HEK293 (cell line): Measurements from ENCODE around the gene CENPO.

Source experiments
- CTCF ChIA-PET: fragments of 350-600 bp; formaldehyde crosslinking; extraction: SDS; loops from one replicate; lab custom pipeline; 2021; ENCODE audit warnings: antibody characterized with exemption; lab: Yijun Ruan, JAX
- POLR2A ChIA-PET: fragments of 300-600 bp; formaldehyde crosslinking; extraction: SDS; loops from one replicate; lab custom pipeline; 2020; ENCODE audit warnings: antibody characterized with exemption, inconsistent platforms; lab: Yijun Ruan, JAX
- H3K27ac ChIP-seq: fragments of 200-500 bp; sonication (Bioruptor generic); 2 replicates; pipeline ENCODE4 v1.5.1; 2014; ENCODE audit warnings: low read depth, low read length, control low read depth, inconsistent platforms; ENCODE audit errors: extremely low read depth
- H3K36me3 ChIP-seq, 2 experiments: fragments of 200-500 bp in 1 of 2; sonication (Bioruptor generic) in 1 of 2; 1 replicate in 1 of 2; 2 replicates in 1 of 2; pipeline ENCODE4 v1.5.1; 2014 to 2017; ENCODE audit warnings: inconsistent platforms in 2 of 2, low read length in 2 of 2; ENCODE audit not compliant: control insufficient read depth in 2 of 2, insufficient read depth in 1 of 2
- H3K4me1 ChIP-seq: fragments of 200-500 bp; sonication (Bioruptor generic); 2 replicates; pipeline ENCODE4 v1.5.1; 2014; ENCODE audit warnings: mild to moderate bottlenecking, low read length, inconsistent platforms; ENCODE audit not compliant: control insufficient read depth, insufficient read depth
- H3K4me3 ChIP-seq: 2 replicates; pipeline ENCODE4 v1.5.1; 2011; ENCODE audit warnings: low read depth, mild to moderate bottlenecking, control low read depth, low read length, moderate library complexity
- H3K9me3 ChIP-seq: fragments of 200-500 bp; sonication (Bioruptor generic); 2 replicates; pipeline ENCODE4 v1.5.1; 2014; ENCODE audit warnings: low read depth, low read length, inconsistent platforms; ENCODE audit not compliant: control insufficient read depth, insufficient read depth
- HOXD13 ChIP-seq: sonication (generic); formaldehyde crosslinking; IDR thresholded peaks from 2 replicates; pipeline ENCODE4 v1.8.0; 2022; ENCODE audit warnings: missing genetic modification reagents, borderline replicate concordance
- ZBTB1 ChIP-seq: fragments of 450-650 bp; formaldehyde crosslinking; IDR thresholded peaks from 2 replicates; pipeline ENCODE4 v1.5.1; 2016; ENCODE audit warnings: missing biosample characterization, missing genetic modification characterization
- ZFP37 ChIP-seq: fragments of 450-650 bp; formaldehyde crosslinking; IDR thresholded peaks from 2 replicates; pipeline ENCODE4 v1.5.1; 2016; ENCODE audit warnings: missing biosample characterization, missing genetic modification characterization
- ZFP69B ChIP-seq: fragments of 450-650 bp; formaldehyde crosslinking; IDR thresholded peaks from 2 replicates; pipeline ENCODE4 v1.5.1; 2016; ENCODE audit warnings: missing biosample characterization, missing genetic modification characterization
- ZNF114 ChIP-seq: fragments of 450-650 bp; formaldehyde crosslinking; IDR thresholded peaks from 2 replicates; pipeline ENCODE4 v1.5.0; 2017; ENCODE audit warnings: missing biosample characterization, missing genetic modification characterization
- ZNF416 ChIP-seq: fragments of 450-650 bp; formaldehyde crosslinking; IDR thresholded peaks from 2 replicates; pipeline ENCODE4 v1.5.1; 2016; ENCODE audit warnings: missing biosample characterization, missing genetic modification characterization
- ZNF48 ChIP-seq: fragments of 450-650 bp; formaldehyde crosslinking; IDR thresholded peaks from 2 replicates; pipeline ENCODE4 v1.5.1; 2016; ENCODE audit warnings: missing biosample characterization, missing genetic modification characterization
- ZNF654 ChIP-seq: fragments of 450-650 bp; formaldehyde crosslinking; IDR thresholded peaks from 2 replicates; pipeline ENCODE4 v1.5.1; 2016; ENCODE audit warnings: low read depth, missing biosample characterization, missing genetic modification characterization
- ZNF830 ChIP-seq: fragments of 450-650 bp; IDR thresholded peaks from 2 replicates; pipeline ENCODE4 v1.5.0; 2018; ENCODE audit warnings: missing biosample characterization, missing genetic modification characterization, low read depth, mild to moderate bottlenecking, moderate library complexity
- TF ChIP-seq, protein P1 (sequence below): fragments of 450-650 bp; formaldehyde crosslinking; IDR thresholded peaks from 2 replicates; pipeline ENCODE4 v1.5.1; 2016; ENCODE audit warnings: missing biosample characterization, missing genetic modification characterization, low read depth
- TF ChIP-seq, protein P2 (sequence below): fragments of 450-650 bp; formaldehyde crosslinking; IDR thresholded peaks from 2 replicates; pipeline ENCODE4 v1.5.1; 2016; ENCODE audit warnings: missing biosample characterization, missing genetic modification characterization
- TF ChIP-seq, protein P3 (sequence below): fragments of 450-650 bp; formaldehyde crosslinking; IDR thresholded peaks from 2 replicates; pipeline ENCODE4 v1.5.1; 2017; ENCODE audit warnings: missing biosample characterization, missing genetic modification characterization
- TF ChIP-seq, protein P4 (sequence below): fragments of 450-650 bp; formaldehyde crosslinking; IDR thresholded peaks from 2 replicates; pipeline ENCODE4 v1.5.1; 2017; ENCODE audit warnings: missing biosample characterization, missing genetic modification characterization
- TF ChIP-seq, protein P5 (sequence below): fragments of 450-650 bp; formaldehyde crosslinking; IDR thresholded peaks from 2 replicates; pipeline ENCODE4 v1.5.1; 2016; ENCODE audit warnings: missing biosample characterization, missing genetic modification characterization
- TF ChIP-seq, protein P6 (sequence below): fragments of 450-650 bp; formaldehyde crosslinking; IDR thresholded peaks from 2 replicates; pipeline ENCODE4 v1.5.1; 2016; ENCODE audit warnings: missing biosample characterization, missing genetic modification characterization

Gene CENPO

DNA sequence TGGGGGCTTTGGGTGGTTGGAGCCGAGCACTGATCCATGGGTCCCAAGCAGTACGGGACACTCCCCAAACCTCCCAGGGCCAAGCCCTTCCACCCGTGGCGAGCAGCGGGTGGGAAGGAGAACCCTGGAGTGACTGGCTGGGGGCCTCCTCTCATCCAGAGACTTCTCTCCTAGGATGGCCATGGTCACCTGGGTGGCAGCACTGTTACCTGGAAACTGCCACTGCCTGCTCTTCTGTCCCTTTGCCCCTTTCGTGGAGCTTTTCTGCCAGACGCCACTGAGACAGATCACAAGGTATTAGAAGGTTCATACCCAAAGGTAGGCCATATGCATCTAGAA is 26.9 kb downstream of the CENPO start:
- peaks cover 26 to 96% of the 10 kb centered on the region in 2 experiments for H3K36me3 ChIP-seq
- H3K9me3 ChIP-seq = no peaks in the 10 kb centered on the region
- H3K4me1 ChIP-seq = no peaks in the 10 kb centered on the region
- POLR2A ChIA-PET = no interaction called here
- H3K4me3 ChIP-seq = no peak overlapping the region
- no peak for TF ChIP-seq ZFP37 (tag by site-specific recombination)
- TF ChIP-seq, protein P1, sequence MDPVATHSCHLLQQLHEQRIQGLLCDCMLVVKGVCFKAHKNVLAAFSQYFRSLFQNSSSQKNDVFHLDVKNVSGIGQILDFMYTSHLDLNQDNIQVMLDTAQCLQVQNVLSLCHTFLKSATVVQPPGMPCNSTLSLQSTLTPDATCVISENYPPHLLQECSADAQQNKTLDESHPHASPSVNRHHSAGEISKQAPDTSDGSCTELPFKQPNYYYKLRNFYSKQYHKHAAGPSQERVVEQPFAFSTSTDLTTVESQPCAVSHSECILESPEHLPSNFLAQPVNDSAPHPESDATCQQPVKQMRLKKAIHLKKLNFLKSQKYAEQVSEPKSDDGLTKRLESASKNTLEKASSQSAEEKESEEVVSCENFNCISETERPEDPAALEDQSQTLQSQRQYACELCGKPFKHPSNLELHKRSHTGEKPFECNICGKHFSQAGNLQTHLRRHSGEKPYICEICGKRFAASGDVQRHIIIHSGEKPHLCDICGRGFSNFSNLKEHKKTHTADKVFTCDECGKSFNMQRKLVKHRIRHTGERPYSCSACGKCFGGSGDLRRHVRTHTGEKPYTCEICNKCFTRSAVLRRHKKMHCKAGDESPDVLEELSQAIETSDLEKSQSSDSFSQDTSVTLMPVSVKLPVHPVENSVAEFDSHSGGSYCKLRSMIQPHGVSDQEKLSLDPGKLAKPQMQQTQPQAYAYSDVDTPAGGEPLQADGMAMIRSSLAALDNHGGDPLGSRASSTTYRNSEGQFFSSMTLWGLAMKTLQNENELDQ (tag by site-specific recombination) = no peak
- no peak for TF ChIP-seq ZNF114 (tag by site-specific recombination)
- TF ChIP-seq ZBTB1 (tag by site-specific recombination) = no peak
- no peak for TF ChIP-seq ZNF654 (tag by site-specific recombination)
- TF ChIP-seq, protein P2, sequence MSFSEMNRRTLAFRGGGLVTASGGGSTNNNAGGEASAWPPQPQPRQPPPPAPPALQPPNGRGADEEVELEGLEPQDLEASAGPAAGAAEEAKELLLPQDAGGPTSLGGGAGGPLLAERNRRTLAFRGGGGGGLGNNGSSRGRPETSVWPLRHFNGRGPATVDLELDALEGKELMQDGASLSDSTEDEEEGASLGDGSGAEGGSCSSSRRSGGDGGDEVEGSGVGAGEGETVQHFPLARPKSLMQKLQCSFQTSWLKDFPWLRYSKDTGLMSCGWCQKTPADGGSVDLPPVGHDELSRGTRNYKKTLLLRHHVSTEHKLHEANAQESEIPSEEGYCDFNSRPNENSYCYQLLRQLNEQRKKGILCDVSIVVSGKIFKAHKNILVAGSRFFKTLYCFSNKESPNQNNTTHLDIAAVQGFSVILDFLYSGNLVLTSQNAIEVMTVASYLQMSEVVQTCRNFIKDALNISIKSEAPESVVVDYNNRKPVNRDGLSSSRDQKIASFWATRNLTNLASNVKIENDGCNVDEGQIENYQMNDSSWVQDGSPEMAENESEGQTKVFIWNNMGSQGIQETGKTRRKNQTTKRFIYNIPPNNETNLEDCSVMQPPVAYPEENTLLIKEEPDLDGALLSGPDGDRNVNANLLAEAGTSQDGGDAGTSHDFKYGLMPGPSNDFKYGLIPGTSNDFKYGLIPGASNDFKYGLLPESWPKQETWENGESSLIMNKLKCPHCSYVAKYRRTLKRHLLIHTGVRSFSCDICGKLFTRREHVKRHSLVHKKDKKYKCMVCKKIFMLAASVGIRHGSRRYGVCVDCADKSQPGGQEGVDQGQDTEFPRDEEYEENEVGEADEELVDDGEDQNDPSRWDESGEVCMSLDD (tag by site-specific recombination) = no peak
- TF ChIP-seq ZNF830 (tag by site-specific recombination) = no peak
- TF ChIP-seq, protein P3, sequence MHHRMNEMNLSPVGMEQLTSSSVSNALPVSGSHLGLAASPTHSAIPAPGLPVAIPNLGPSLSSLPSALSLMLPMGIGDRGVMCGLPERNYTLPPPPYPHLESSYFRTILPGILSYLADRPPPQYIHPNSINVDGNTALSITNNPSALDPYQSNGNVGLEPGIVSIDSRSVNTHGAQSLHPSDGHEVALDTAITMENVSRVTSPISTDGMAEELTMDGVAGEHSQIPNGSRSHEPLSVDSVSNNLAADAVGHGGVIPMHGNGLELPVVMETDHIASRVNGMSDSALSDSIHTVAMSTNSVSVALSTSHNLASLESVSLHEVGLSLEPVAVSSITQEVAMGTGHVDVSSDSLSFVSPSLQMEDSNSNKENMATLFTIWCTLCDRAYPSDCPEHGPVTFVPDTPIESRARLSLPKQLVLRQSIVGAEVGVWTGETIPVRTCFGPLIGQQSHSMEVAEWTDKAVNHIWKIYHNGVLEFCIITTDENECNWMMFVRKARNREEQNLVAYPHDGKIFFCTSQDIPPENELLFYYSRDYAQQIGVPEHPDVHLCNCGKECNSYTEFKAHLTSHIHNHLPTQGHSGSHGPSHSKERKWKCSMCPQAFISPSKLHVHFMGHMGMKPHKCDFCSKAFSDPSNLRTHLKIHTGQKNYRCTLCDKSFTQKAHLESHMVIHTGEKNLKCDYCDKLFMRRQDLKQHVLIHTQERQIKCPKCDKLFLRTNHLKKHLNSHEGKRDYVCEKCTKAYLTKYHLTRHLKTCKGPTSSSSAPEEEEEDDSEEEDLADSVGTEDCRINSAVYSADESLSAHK (tag by site-specific recombination) = no peak
- TF ChIP-seq, protein P4, sequence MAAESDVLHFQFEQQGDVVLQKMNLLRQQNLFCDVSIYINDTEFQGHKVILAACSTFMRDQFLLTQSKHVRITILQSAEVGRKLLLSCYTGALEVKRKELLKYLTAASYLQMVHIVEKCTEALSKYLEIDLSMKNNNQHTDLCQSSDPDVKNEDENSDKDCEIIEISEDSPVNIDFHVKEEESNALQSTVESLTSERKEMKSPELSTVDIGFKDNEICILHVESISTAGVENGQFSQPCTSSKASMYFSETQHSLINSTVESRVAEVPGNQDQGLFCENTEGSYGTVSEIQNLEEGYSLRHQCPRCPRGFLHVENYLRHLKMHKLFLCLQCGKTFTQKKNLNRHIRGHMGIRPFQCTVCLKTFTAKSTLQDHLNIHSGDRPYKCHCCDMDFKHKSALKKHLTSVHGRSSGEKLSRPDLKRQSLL (tag by site-specific recombination) = no peak
- no peak for TF ChIP-seq ZNF48 (tag by site-specific recombination)
- no peak for TF ChIP-seq HOXD13
- TF ChIP-seq ZNF416 (tag by site-specific recombination) = no peak
- TF ChIP-seq, protein P5, sequence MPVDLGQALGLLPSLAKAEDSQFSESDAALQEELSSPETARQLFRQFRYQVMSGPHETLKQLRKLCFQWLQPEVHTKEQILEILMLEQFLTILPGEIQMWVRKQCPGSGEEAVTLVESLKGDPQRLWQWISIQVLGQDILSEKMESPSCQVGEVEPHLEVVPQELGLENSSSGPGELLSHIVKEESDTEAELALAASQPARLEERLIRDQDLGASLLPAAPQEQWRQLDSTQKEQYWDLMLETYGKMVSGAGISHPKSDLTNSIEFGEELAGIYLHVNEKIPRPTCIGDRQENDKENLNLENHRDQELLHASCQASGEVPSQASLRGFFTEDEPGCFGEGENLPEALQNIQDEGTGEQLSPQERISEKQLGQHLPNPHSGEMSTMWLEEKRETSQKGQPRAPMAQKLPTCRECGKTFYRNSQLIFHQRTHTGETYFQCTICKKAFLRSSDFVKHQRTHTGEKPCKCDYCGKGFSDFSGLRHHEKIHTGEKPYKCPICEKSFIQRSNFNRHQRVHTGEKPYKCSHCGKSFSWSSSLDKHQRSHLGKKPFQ (tag by site-specific recombination) = no peak
- TF ChIP-seq, protein P6, sequence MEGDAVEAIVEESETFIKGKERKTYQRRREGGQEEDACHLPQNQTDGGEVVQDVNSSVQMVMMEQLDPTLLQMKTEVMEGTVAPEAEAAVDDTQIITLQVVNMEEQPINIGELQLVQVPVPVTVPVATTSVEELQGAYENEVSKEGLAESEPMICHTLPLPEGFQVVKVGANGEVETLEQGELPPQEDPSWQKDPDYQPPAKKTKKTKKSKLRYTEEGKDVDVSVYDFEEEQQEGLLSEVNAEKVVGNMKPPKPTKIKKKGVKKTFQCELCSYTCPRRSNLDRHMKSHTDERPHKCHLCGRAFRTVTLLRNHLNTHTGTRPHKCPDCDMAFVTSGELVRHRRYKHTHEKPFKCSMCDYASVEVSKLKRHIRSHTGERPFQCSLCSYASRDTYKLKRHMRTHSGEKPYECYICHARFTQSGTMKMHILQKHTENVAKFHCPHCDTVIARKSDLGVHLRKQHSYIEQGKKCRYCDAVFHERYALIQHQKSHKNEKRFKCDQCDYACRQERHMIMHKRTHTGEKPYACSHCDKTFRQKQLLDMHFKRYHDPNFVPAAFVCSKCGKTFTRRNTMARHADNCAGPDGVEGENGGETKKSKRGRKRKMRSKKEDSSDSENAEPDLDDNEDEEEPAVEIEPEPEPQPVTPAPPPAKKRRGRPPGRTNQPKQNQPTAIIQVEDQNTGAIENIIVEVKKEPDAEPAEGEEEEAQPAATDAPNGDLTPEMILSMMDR (tag by site-specific recombination) = no peak
- TF ChIP-seq ZFP69B (tag by site-specific recombination) = no peak
- CTCF ChIA-PET = interaction anchor here (0.5 to 2.3 kb wide), 4 partner anchors 9 to 410 kb away, joined by 3 to 9 read pairs (median 3); no protein-coding TSS in a partner anchor
- no peak overlapping the region for H3K27ac ChIP-seq
